GM21786 (cell line): ENCODE data around the gene TASOR2.

Experiments
- ATAC-seq: cut with Tn5 transposase; IDR thresholded peaks from one replicate; pipeline ENCODE4 v1.9.1; 2021; ENCODE audit not compliant: unreplicated experiment

The TASOR2 gene

GRCh38 chr10:5683065-5683464 is 1.6 kb upstream of the TASOR2 start:
- no peak for ATAC-seq

- ATAC-seq, result peak; percentile 45
Observed at GRCh38 chr10:5684971-5685763, 529 bp downstream of the TASOR2 start.

- ATAC-seq, result no peak
Observed at GRCh38 chr10:5685764-5686240, 1.2 kb downstream of the TASOR2 start.

- no peak for ATAC-seq
Observed at GRCh38 chr10:5688587-5688986, 3.9 kb downstream of the TASOR2 start.

GRCh38 chr10:5691786-5692185 is 7.1 kb downstream of the TASOR2 start:
- no peak for ATAC-seq

- peak; percentile 68 for ATAC-seq
Observed at GRCh38 chr10:5692461-5693358, 8.1 kb downstream of the TASOR2 start.

- no peak for ATAC-seq
Observed at GRCh38 chr10:5694573-5694972, 9.9 kb downstream of the TASOR2 start.

- ATAC-seq, result no peak
Observed at GRCh38 chr10:5697342-5697741, 12.7 kb downstream of the TASOR2 start.

- no peak for ATAC-seq
Observed at GRCh38 chr10:5698062-5698461, 13.4 kb downstream of the TASOR2 start.

- no peak for ATAC-seq
Observed at GRCh38 chr10:5708356-5708755, 23.7 kb downstream of the TASOR2 start.

GRCh38 chr10:5709865-5710264 is 25.2 kb downstream of the TASOR2 start:
- no peak for ATAC-seq

GRCh38 chr10:5710859-5711258 is 26.2 kb downstream of the TASOR2 start:
- ATAC-seq, result no peak

- ATAC-seq, result no peak
Observed at GRCh38 chr10:5711642-5712041, 27.0 kb downstream of the TASOR2 start.

- no peak for ATAC-seq
Observed at GRCh38 chr10:5719546-5719945, 34.9 kb downstream of the TASOR2 start.

- ATAC-seq, result no peak
Observed at GRCh38 chr10:5720182-5720581, 35.5 kb downstream of the TASOR2 start.

- no peak for ATAC-seq
Observed at GRCh38 chr10:5723692-5724091, 39.1 kb downstream of the TASOR2 start.

GRCh38 chr10:5730766-5731165 is 46.1 kb downstream of the TASOR2 start:
- ATAC-seq, result no peak

- ATAC-seq, result no peak
Observed at GRCh38 chr10:5731559-5731958, 46.9 kb downstream of the TASOR2 start.

GRCh38 chr10:5732141-5732540 is 47.5 kb downstream of the TASOR2 start:
- ATAC-seq, result no peak
